Measurements from ENCODE around the gene B4GALNT4. TPM values are rescaled to one million over a fixed set of nuclear protein-coding genes. Genes with fewer than 3 reads are reported as not detected.

The B4GALNT4 gene
- total and polyA plus RNA-seq, 2 of the 8 experiments (the other 6 are each of a cell fraction or from before 2014, with no cell fraction given) = 40.9 to 76.3 TPM

GRCh38 chr11:405954-406795 is 36.9 kb downstream of the B4GALNT4 start:
- Histone ChIP-seq H3K27ac (ENCODE audit: low read depth, low read length) (no peak overlapping the region), H3K79me2 (ENCODE audit: control insufficient read depth in 1 of 2, insufficient read depth in 2 of 2, low read length in 2 of 2) (no peaks in the 10 kb centered on the region), H4K8ac (ENCODE audit: extremely low read depth, insufficient read depth, low read length) (no peak overlapping the region; the same call in 1 of the 2 replicates), H3K79me1 (ENCODE audit: low read depth, low read length) (peaks cover 2% of the 10 kb centered on the region; the same call in 1 of the 2 replicates), H3K18ac (ENCODE audit: extremely low read depth, low read length) (no peak overlapping the region), H4K91ac (replicated peaks; ENCODE audit: insufficient read length, low read length) (no peak overlapping the region), H2BK20ac (ENCODE audit: low read length) (no peak overlapping the region), H3K4ac (replicated peaks; ENCODE audit: insufficient read length, low read depth, low read length) (no peak overlapping the region), H2AK5ac (ENCODE audit: low read depth, low read length) (no peak overlapping the region), H2AFZ (ENCODE audit: low read length) (no peak overlapping the region), H3K9ac (replicated peaks in 1 of 4; ENCODE audit: extremely low read depth in 1 of 4, low read depth in 3 of 4, low read length in 3 of 4) (no peak overlapping the region), H3K9me3 (ENCODE audit: insufficient read depth in 2 of 2, low read depth in 1 of 2, low read length in 1 of 2) (no peaks in the 10 kb centered on the region), H3K4me2 (ENCODE audit: insufficient read depth in 1 of 2, low read depth in 2 of 2, low read length in 2 of 2) (peak overlapping the region; percentile 1 to 79; a peak in 3 of 4 replicates), H2BK5ac (ENCODE audit: low read depth, low read length) (no peak overlapping the region), H3K56ac (replicated peaks; ENCODE audit: insufficient read length, low read depth, low read length) (no peak overlapping the region), H2BK120ac (replicated peaks; ENCODE audit: low read depth, low read length) (no peak overlapping the region), H3K4me1 (replicated peaks in 1 of 4; ENCODE audit: control insufficient read depth in 3 of 4, insufficient read depth in 4 of 4, low read length in 3 of 4) (peaks cover 0 to 11% (median 6%) of the 10 kb centered on the region in 4 experiments; a peak in 4 of 7 replicates), H2BK12ac (ENCODE audit: low read depth, low read length) (no peak overlapping the region), H3K23ac (ENCODE audit: insufficient read length) (no peak overlapping the region), H3K14ac (ENCODE audit: insufficient read length) (no peak overlapping the region), H2BK15ac (ENCODE audit: low read length) (no peak overlapping the region), H3K36me3 (ENCODE audit: control insufficient read depth in 2 of 4, insufficient read depth in 4 of 4, low read length in 3 of 4) (no peaks in the 10 kb centered on the region; a peak in 1 of 8 replicates), H4K20me1 (replicated peaks in 1 of 2; ENCODE audit: control insufficient read depth in 1 of 2, insufficient read depth in 2 of 2, low read length in 2 of 2) (peaks cover 9 to 15% of the 10 kb centered on the region in 2 experiments), H3K23me2 (ENCODE audit: low read depth, low read length) (peaks cover 3% of the 10 kb centered on the region; the same call in 1 of the 2 replicates), H4K5ac (ENCODE audit: insufficient read length, low read depth, low read length) (no peak overlapping the region), H3K27me3 (replicated peaks in 1 of 4; ENCODE audit: control insufficient read depth in 3 of 4, extremely low read depth in 1 of 4, insufficient read depth in 3 of 4, low read length in 3 of 4) (peaks cover 0 to 5% (median 0%) of the 10 kb centered on the region in 4 experiments; a peak in 2 of 7 replicates), H3K4me3 (ENCODE audit: extremely low read depth in 1 of 4, insufficient read depth in 2 of 4, low read depth in 3 of 4, low read length in 4 of 4) (peak overlapping the region in 3 of 4 experiments; percentile 24 to 65 (median 34); a peak in 5 of 8 replicates)
- CTCF ChIA-PET (ENCODE audit: partially characterized antibody) = interaction anchor here (1.1 to 2.8 kb wide), 11 partner anchors 10 to 156 kb away, joined by 3 to 24 read pairs (median 5); partner anchors contain the start of gene PTDSS2
- FAIRE-seq = no peak
- WGBS, 2 experiments (ENCODE audit: extremely low coverage in 1 of 2, insufficient coverage in 1 of 2, insufficient read length in 1 of 2, insufficient replicate concordance in 2 of 2, low coverage in 1 of 2, low lambda C conversion rate in 2 of 2, missing lambda C conversion rate in 1 of 2) = 90% methylated on average over 36 of the region's 47 CpGs; no CpG with 5 or more reads in 1 of the 2 experiments
- peak in 1 of 2 experiments; percentile 56 for DNase-seq (ENCODE audit: low read depth in 1 of 2, low spot score in 2 of 2)
- POLR2A ChIA-PET (ENCODE audit: partially characterized antibody) = interaction anchor here (0.8 to 5.9 kb wide), 16 partner anchors 9 to 139 kb away, joined by 3 to 41 read pairs (median 4); partner anchors contain the start of genes ANO9, B4GALNT4, PTDSS2 and SIGIRR
- TF ChIP-seq, protein P1, sequence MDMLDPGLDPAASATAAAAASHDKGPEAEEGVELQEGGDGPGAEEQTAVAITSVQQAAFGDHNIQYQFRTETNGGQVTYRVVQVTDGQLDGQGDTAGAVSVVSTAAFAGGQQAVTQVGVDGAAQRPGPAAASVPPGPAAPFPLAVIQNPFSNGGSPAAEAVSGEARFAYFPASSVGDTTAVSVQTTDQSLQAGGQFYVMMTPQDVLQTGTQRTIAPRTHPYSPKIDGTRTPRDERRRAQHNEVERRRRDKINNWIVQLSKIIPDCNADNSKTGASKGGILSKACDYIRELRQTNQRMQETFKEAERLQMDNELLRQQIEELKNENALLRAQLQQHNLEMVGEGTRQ (IDR thresholded peaks at IDR 0.05; ENCODE audit: low read length) = no peak
- no peak for TF ChIP-seq YY1 (IDR thresholded peaks at IDR 0.05; ENCODE audit: low read depth, low read length)
- TF ChIP-seq TAF1 (IDR thresholded peaks at IDR 0.05; ENCODE audit: low read depth, low read length) = no peak
- TF ChIP-seq RXRA (IDR thresholded peaks at IDR 0.05; ENCODE audit: insufficient read depth, low read depth, low read length) = no peak
- TF ChIP-seq CREB1 (IDR thresholded peaks at IDR 0.05) = no peak
- no peak for TF ChIP-seq CBX5 (IDR thresholded peaks at IDR 0.05; ENCODE audit: low read depth, low read length)
- no peak for TF ChIP-seq RNF2 (IDR thresholded peaks at IDR 0.05; ENCODE audit: borderline replicate concordance, low read depth, low read length, missing control alignments, poor library complexity, severe bottlenecking)
- TF ChIP-seq, protein P2, sequence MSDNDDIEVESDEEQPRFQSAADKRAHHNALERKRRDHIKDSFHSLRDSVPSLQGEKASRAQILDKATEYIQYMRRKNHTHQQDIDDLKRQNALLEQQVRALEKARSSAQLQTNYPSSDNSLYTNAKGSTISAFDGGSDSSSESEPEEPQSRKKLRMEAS (IDR thresholded peaks at IDR 0.05) = no peak
- no peak for TF ChIP-seq BCL11A (IDR thresholded peaks at IDR 0.05; ENCODE audit: low read depth in 2 of 2, low read length in 2 of 2)
- no peak for TF ChIP-seq POLR2A (IDR thresholded peaks at IDR 0.05; ENCODE audit: control extremely low read depth in 1 of 2, low read depth in 2 of 2, low read length in 2 of 2)

All from H1 (cell line).